K562 (cell line): ENCODE results near the gene TMEM151A. TPM values are rescaled to one million over a fixed set of nuclear protein-coding genes. Genes with fewer than 3 reads are reported as not detected.

Experiments used
- CC2D1A ChIP-seq: fragments of 450-650 bp; IDR thresholded peaks from 2 replicates; pipeline ENCODE4 v1.6.1; 2017; ENCODE audit warnings: mild to moderate bottlenecking
- ELF1 ChIP-seq: fragments of 200-800 bp; sonication (Bioruptor generic); IDR thresholded peaks from 2 replicates; pipeline ENCODE4 v1.6.1; 2016; ENCODE audit warnings: missing genetic modification characterization, missing compliant biosample characterization
- GABPB1 ChIP-seq: sonication (generic); formaldehyde crosslinking; IDR thresholded peaks from 2 replicates; pipeline ENCODE4 v1.8.0; 2022; ENCODE audit warnings: mild to moderate bottlenecking, missing genetic modification reagents
- KDM5B ChIP-seq: fragments of 200-600 bp; sonication (generic); IDR thresholded peaks from 2 replicates; pipeline ENCODE4 v1.6.1; 2012; ENCODE audit warnings: low read depth, mild to moderate bottlenecking, moderate library complexity, low read length, control low read depth, inconsistent platforms; ENCODE audit not compliant: insufficient replicate concordance
- MTA3 ChIP-seq: fragments of 450-650 bp; formaldehyde crosslinking; IDR thresholded peaks from 2 replicates; pipeline ENCODE4 v1.6.1; 2017; ENCODE audit warnings: mild to moderate bottlenecking, borderline replicate concordance
- NCOA1 ChIP-seq: fragments of 450-650 bp; IDR thresholded peaks from 2 replicates; pipeline ENCODE4 v1.6.1; 2016; ENCODE audit warnings: low read depth
- POLR2G ChIP-seq: fragments of 200-400 bp; formaldehyde crosslinking; IDR thresholded peaks from 2 replicates; pipeline ENCODE4 v1.6.1; 2017; ENCODE audit warnings: low read depth, mild to moderate bottlenecking, antibody characterized with exemption, low read length, moderate library complexity
- SMARCE1 ChIP-seq: fragments of 450-650 bp; IDR thresholded peaks from 2 replicates; pipeline ENCODE4 v1.7.1; 2016; ENCODE audit warnings: mild to moderate bottlenecking
- ZFX ChIP-seq: sonication (generic); formaldehyde crosslinking; IDR thresholded peaks from 2 replicates; pipeline ENCODE4 v1.8.0; 2022; ENCODE audit warnings: mild to moderate bottlenecking, missing genetic modification reagents, moderate library complexity
- polyA plus RNA-seq, 8 experiments: library from polyadenylated mRNA; depleted of rRNA in 4 of 8; stranded (reverse) in 5 of 8; unstranded in 3 of 8; fragments of >200 nt; fragmentation: Nextera tagmentation in 2 of 8; fragmentation: Illumina TruSeq in 1 of 8; extraction: Ambion mirVana in 2 of 8; extraction: Trizol in 1 of 8; gene quantifications; 2 replicates each; pipeline versions ENCODE4 v1.2.1 to v1.2.3, GENCODE V29; 2011 to 2014; ENCODE audit warnings: inconsistent platforms in 1 of 8, missing spikeins in 1 of 8
- total RNA-seq, 7 experiments: library from RNA; depleted of rRNA in 6 of 7; stranded (reverse); fragments of >200 nt in 6 of 7; fragmentation: Illumina TruSeq in 2 of 7; extraction: Trizol in 2 of 7; gene quantifications; 2 replicates each; pipeline versions ENCODE4 v1.2.1 to v1.2.3, GENCODE V29; 2011 to 2021; ENCODE audit warnings: low replicate concordance in 1 of 7
- TF ChIP-seq, protein P1 (sequence below), 3 experiments: fragments of 200-800 bp in 1 of 3; fragments of 250-450 bp in 1 of 3; fragments of 450-650 bp in 1 of 3; sonication (Bioruptor Pico) in 1 of 3; sonication (Bioruptor generic) in 1 of 3; formaldehyde crosslinking in 1 of 3; IDR thresholded peaks; 2 replicates each; pipeline versions ENCODE4 v1.6.1 to v1.8.0; 2016 to 2022; ENCODE audit warnings: mild to moderate bottlenecking in 2 of 3, missing genetic modification characterization in 2 of 3, missing compliant biosample characterization in 1 of 3, moderate library complexity in 1 of 3
- TF ChIP-seq, protein P2 (sequence below), 2 experiments: fragments of 250-450 bp in 1 of 2; fragments of 450-650 bp in 1 of 2; sonication (Bioruptor Pico) in 1 of 2; IDR thresholded peaks; 2 replicates each; pipeline versions ENCODE4 v1.6.1 to v1.8.0; 2016 to 2021; ENCODE audit warnings: mild to moderate bottlenecking in 2 of 2, moderate library complexity in 2 of 2, missing compliant biosample characterization in 1 of 2, missing genetic modification characterization in 1 of 2

TMEM151A gene
- total and polyA plus RNA-seq, 9 of the 15 experiments (the other 6 are each of a cell fraction or from before 2014, with no cell fraction given): not detected

DNA sequence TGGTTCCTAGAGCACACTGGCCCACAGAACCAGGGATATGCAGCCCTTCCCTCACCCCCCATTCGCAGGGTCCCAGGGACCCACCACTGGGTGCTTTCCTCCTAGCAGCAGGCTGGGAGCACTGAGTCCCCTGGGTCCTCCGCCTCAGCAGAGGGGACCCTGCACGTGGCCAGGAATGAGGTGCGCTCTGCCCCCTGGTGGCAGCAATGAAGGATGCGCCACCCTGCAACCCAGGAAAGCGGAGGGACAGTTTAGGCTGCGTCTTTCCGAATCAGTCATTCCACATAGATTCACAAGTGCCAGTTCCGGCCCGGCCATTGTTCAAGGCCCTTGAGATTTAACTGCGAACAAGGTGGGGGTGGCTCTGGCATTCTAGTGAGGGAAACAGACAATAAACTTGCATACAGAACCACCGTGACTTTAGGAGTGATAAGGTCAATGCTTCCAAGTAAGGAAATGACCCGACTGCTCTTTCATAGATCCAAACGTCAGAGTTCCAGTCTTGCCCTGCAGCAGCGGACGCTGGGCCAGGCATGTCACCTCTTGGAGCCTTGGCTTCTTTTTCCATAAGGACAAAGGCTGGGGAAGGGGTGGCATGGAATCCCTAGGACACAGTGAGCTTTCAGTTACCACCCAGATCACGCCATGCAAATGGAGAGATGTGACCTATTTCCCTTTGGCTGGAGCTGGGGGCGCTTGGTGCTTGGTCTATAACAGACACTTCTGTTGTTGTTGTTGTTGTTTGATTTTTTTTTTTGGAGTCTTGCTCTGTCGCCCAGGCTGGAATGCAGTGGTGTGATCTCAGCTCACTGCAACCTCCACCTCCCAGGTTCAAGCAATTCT, 36.8 kb downstream of the TMEM151A start (continued):
- TF ChIP-seq KDM5B: peak; percentile 39
- TF ChIP-seq, protein P1, sequence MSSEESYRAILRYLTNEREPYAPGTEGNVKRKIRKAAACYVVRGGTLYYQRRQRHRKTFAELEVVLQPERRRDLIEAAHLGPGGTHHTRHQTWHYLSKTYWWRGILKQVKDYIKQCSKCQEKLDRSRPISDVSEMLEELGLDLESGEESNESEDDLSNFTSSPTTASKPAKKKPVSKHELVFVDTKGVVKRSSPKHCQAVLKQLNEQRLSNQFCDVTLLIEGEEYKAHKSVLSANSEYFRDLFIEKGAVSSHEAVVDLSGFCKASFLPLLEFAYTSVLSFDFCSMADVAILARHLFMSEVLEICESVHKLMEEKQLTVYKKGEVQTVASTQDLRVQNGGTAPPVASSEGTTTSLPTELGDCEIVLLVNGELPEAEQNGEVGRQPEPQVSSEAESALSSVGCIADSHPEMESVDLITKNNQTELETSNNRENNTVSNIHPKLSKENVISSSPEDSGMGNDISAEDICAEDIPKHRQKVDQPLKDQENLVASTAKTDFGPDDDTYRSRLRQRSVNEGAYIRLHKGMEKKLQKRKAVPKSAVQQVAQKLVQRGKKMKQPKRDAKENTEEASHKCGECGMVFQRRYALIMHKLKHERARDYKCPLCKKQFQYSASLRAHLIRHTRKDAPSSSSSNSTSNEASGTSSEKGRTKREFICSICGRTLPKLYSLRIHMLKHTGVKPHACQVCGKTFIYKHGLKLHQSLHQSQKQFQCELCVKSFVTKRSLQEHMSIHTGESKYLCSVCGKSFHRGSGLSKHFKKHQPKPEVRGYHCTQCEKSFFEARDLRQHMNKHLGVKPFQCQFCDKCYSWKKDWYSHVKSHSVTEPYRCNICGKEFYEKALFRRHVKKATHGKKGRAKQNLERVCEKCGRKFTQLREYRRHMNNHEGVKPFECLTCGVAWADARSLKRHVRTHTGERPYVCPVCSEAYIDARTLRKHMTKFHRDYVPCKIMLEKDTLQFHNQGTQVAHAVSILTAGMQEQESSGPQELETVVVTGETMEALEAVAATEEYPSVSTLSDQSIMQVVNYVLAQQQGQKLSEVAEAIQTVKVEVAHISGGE (CRISPR knock-in tag; IDR thresholded peaks at IDR 0.05): peak in 1 of 3 experiments; percentile 56; a peak in 1 of 6 replicates
- TF ChIP-seq ELF1 (tag): peak; percentile 52
- TF ChIP-seq CC2D1A: 0 out of 2 replicates have a peak, but pooled peaks have one; percentile 46
- TF ChIP-seq, protein P2, sequence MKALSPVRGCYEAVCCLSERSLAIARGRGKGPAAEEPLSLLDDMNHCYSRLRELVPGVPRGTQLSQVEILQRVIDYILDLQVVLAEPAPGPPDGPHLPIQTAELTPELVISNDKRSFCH (CRISPR knock-in tag; IDR thresholded peaks at IDR 0.05): no peak
- TF ChIP-seq, protein P2 (tag; IDR thresholded peaks at IDR 0.05): no peak; the same call in 1 of the 2 replicates
- TF ChIP-seq POLR2G: peak; percentile 55
- TF ChIP-seq ZFX (CRISPR knock-in tag): peak; percentile 42; the same call in 1 of the 2 replicates
- TF ChIP-seq SMARCE1: no peak
- no peak for TF ChIP-seq NCOA1
- peak; percentile 70 for TF ChIP-seq GABPB1
- peak; percentile 82 for TF ChIP-seq MTA3
